Vagina (tissue), 2 donors: ENCODE measurements around the gene RXFP1. TPM values are rescaled to one million over a fixed set of nuclear protein-coding genes. Genes with fewer than 3 reads are reported as not detected.

Experiments used
- DNase-seq, 2 donors: peaks; one replicate each; pipeline ENCODE4 v3.0.0-alpha.2; 2017; ENCODE audit errors: extremely low spot score in 2 of 2
- H3K27ac ChIP-seq: fragments of 200-600 bp; sonication (generic); one replicate; pipeline ENCODE4 v1.5.1; 2019
- H3K27me3 ChIP-seq: fragments of 200-600 bp; sonication (generic); one replicate; pipeline ENCODE4 v1.5.1; 2019
- H3K36me3 ChIP-seq, 2 donors: fragments of 200-600 bp; sonication (generic); one replicate each; pipeline ENCODE4 v1.5.1; 2017 to 2019
- H3K4me1 ChIP-seq: fragments of 200-600 bp; sonication (generic); one replicate; pipeline ENCODE4 v1.5.1; 2019
- H3K4me3 ChIP-seq, 2 donors: fragments of 200-600 bp; sonication (generic); 1 replicate in 1 of 2; 2 replicates in 1 of 2; pipeline ENCODE4 v1.5.1; 2016 to 2019
- H3K9me3 ChIP-seq: fragments of 200-600 bp; sonication (generic); one replicate; pipeline ENCODE4 v1.5.1; 2019
- POLR2A ChIP-seq, 2 donors: fragments of 450-650 bp; IDR thresholded peaks; one replicate each; pipeline ENCODE4 v1.6.1; 2017; ENCODE audit warnings: antibody characterized with exemption in 2 of 2, mild to moderate bottlenecking in 2 of 2, moderate library complexity in 2 of 2
- POLR2AphosphoS5 ChIP-seq, 2 donors: sonication (generic); formaldehyde crosslinking; IDR thresholded peaks; one replicate each; pipeline ENCODE4 v1.9.0; 2017; ENCODE audit warnings: antibody characterized with exemption in 2 of 2, mild to moderate bottlenecking in 2 of 2, low read depth in 1 of 2; ENCODE audit not compliant: insufficient read depth in 1 of 2
- intact Hi-C: fragments of 100-400 bp; cut with DNase I; formaldehyde crosslinking; loops from one replicate; pipeline ENCODE4 v1.15.1; 2023
- total RNA-seq: library from RNA; depleted of rRNA; stranded (reverse); fragments of >200 nt; gene quantifications from one replicate; pipeline ENCODE4 v1.2.3, GENCODE V29; 2016
- TF ChIP-seq, protein P1 (sequence below), 3 experiments: fragments of 450-650 bp in 2 of 3; fragments of 200-600 bp in 1 of 3; sonication (generic) in 1 of 3; IDR thresholded peaks; one replicate each; pipeline ENCODE4 v1.5.1; 2017 to 2019; ENCODE audit warnings: antibody characterized with exemption in 3 of 3, mild to moderate bottlenecking in 2 of 3, moderate library complexity in 2 of 3

The RXFP1 gene
- total RNA-seq, 1 donor from 2014 or later: 1.5 TPM

DNA sequence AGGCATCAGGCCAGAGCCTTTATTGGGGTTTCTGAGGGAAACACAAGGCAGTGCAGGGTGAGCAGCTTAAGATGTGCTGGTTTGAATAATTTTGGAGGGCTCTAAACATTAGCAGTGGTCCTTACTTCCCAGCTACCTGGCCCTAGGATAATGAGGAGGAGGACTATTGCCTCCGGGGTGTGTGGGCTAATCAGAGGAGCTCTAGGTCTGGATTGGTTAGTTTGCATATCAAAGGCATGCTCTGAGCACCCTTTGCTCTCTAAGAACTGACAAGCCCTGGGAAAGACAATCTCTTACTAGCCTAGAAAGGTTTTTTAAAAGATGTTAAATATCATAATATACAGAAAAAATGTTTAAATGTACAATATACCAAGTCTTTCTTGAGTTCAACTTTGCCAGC is 58.4 kb downstream of the RXFP1 start:
- H3K9me3 ChIP-seq: no peaks in the 10 kb centered on the region
- H3K36me3 ChIP-seq: no peaks in the 10 kb centered on the region
- intact Hi-C loops: no loop called here
- H3K27ac ChIP-seq: no peak overlapping the region
- DNase-seq: no peak
- H3K4me3 ChIP-seq: no peak overlapping the region
- H3K27me3 ChIP-seq: no peaks in the 10 kb centered on the region
- H3K4me1 ChIP-seq: no peaks in the 10 kb centered on the region
- TF ChIP-seq POLR2AphosphoS5 (IDR thresholded peaks at IDR 0.05; ENCODE audit: insufficient read depth in 1 of 2, low read depth in 1 of 2) (no peak), POLR2A (IDR thresholded peaks at IDR 0.05) (no peak)
- TF ChIP-seq, protein P1, sequence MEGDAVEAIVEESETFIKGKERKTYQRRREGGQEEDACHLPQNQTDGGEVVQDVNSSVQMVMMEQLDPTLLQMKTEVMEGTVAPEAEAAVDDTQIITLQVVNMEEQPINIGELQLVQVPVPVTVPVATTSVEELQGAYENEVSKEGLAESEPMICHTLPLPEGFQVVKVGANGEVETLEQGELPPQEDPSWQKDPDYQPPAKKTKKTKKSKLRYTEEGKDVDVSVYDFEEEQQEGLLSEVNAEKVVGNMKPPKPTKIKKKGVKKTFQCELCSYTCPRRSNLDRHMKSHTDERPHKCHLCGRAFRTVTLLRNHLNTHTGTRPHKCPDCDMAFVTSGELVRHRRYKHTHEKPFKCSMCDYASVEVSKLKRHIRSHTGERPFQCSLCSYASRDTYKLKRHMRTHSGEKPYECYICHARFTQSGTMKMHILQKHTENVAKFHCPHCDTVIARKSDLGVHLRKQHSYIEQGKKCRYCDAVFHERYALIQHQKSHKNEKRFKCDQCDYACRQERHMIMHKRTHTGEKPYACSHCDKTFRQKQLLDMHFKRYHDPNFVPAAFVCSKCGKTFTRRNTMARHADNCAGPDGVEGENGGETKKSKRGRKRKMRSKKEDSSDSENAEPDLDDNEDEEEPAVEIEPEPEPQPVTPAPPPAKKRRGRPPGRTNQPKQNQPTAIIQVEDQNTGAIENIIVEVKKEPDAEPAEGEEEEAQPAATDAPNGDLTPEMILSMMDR (IDR thresholded peaks at IDR 0.05): no peak

DNA sequence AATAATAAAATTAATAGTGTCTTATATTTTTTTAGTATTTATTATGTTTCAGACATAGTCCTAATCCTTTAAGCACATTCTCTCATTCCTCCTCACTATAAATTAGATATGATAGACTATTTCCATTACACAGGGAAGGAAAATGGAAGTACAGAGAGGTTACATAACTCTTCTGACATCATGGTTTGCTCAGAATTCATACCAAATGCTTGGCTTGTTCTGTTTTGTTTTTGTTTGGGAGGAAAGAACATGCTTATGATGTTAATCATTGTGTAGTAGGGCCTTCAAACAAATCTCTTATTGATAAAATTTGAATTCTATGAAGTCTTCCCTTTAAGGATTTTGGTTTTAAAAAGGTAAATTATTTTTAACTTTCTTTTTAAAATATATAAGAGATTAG is 59.5 kb downstream of the RXFP1 start:
- intact Hi-C loops: no loop called here
- DNase-seq: no peak
- Histone ChIP-seq H3K4me1 (no peaks in the 10 kb centered on the region), H3K27ac (no peak overlapping the region), H3K4me3 (no peak overlapping the region), H3K36me3 (no peaks in the 10 kb centered on the region), H3K27me3 (no peaks in the 10 kb centered on the region), H3K9me3 (no peaks in the 10 kb centered on the region)
- no peak for TF ChIP-seq POLR2A (IDR thresholded peaks at IDR 0.05)
- no peak for TF ChIP-seq POLR2AphosphoS5 (IDR thresholded peaks at IDR 0.05; ENCODE audit: insufficient read depth in 1 of 2, low read depth in 1 of 2)

DNA sequence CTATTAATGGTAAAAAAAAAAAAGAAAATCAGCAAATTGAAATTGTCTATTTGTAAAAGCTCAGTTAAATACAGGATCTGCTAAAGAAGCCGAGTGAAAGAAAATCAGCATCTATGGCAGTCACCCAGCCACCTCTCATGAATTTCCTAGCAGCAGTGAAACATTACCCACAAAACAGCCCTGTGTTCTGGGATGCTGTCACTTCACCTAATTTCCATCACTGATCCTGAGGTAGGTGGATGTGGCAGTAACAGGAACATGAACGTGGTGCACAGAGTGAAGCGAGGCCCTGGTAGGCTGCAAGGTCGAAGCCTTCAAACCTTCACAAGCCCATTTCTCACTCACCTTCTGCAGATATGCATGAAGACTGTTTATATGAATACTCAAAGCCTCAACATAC is 65.2 kb downstream of the RXFP1 start:
- H3K4me1 ChIP-seq: no peaks in the 10 kb centered on the region
- no peak for DNase-seq
- no peak overlapping the region for H3K4me3 ChIP-seq
- no peak for TF ChIP-seq POLR2A (IDR thresholded peaks at IDR 0.05)
- TF ChIP-seq, protein P1 (IDR thresholded peaks at IDR 0.05): no peak
- no peak for TF ChIP-seq POLR2AphosphoS5 (IDR thresholded peaks at IDR 0.05; ENCODE audit: insufficient read depth in 1 of 2, low read depth in 1 of 2)
- H3K9me3 ChIP-seq: no peaks in the 10 kb centered on the region
- H3K27me3 ChIP-seq: no peaks in the 10 kb centered on the region
- no peak overlapping the region for H3K27ac ChIP-seq
- no peaks in the 10 kb centered on the region for H3K36me3 ChIP-seq
- intact Hi-C loops: no loop called here

DNA sequence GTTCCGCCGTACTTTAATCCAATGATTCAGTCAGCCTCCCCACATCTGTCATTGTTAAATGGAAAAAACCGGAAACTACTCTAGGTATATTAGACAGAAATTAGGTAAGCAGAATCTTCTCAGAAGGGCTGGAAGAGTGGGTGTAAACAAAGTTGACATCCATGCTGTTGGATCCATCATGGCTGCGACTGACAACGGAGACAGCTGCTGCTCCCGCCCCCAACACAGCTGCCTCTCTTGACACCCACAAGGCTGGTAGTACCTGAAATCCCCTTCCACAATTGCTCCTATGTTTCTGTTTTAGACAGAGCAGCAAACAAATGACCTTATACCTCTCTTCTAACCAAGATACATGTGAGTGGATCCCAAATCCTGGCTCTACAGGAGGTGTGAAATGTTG is 66.6 kb downstream of the RXFP1 start:
- H3K9me3 ChIP-seq: no peaks in the 10 kb centered on the region
- no peaks in the 10 kb centered on the region for H3K36me3 ChIP-seq
- no peak for DNase-seq
- no peak overlapping the region for H3K27ac ChIP-seq
- TF ChIP-seq POLR2AphosphoS5 (IDR thresholded peaks at IDR 0.05; ENCODE audit: insufficient read depth in 1 of 2, low read depth in 1 of 2) (no peak), POLR2A (IDR thresholded peaks at IDR 0.05) (no peak)
- TF ChIP-seq, protein P1 (IDR thresholded peaks at IDR 0.05): no peak
- no peaks in the 10 kb centered on the region for H3K27me3 ChIP-seq
- intact Hi-C loops: no loop called here
- H3K4me1 ChIP-seq: no peaks in the 10 kb centered on the region
- no peak overlapping the region for H3K4me3 ChIP-seq

DNA sequence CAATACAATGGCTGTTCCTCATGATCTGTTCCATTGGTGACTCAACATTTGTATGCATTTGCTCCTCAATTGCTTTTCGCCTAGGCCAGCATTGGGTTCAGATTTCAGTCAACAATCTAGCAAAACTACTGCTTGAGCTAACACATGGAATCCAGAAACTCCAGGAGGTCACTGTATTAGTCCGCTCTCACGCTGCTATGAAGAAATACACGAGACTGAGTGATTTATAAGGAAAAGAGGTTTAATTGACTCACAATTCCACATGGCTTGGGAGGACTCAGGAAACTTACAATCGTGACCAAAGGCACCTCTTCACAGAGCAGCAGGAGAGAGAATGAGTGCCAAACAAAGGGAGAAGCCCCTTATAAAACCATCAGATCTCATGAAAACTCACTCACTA is 67.1 kb downstream of the RXFP1 start:
- Histone ChIP-seq H3K36me3 (no peaks in the 10 kb centered on the region), H3K27ac (no peak overlapping the region), H3K9me3 (no peaks in the 10 kb centered on the region), H3K4me1 (no peaks in the 10 kb centered on the region), H3K4me3 (no peak overlapping the region), H3K27me3 (no peaks in the 10 kb centered on the region)
- TF ChIP-seq POLR2AphosphoS5 (IDR thresholded peaks at IDR 0.05; ENCODE audit: insufficient read depth in 1 of 2, low read depth in 1 of 2) (no peak), POLR2A (IDR thresholded peaks at IDR 0.05) (no peak)
- TF ChIP-seq, protein P1 (IDR thresholded peaks at IDR 0.05): no peak
- no peak for DNase-seq
- intact Hi-C loops: no loop called here

DNA sequence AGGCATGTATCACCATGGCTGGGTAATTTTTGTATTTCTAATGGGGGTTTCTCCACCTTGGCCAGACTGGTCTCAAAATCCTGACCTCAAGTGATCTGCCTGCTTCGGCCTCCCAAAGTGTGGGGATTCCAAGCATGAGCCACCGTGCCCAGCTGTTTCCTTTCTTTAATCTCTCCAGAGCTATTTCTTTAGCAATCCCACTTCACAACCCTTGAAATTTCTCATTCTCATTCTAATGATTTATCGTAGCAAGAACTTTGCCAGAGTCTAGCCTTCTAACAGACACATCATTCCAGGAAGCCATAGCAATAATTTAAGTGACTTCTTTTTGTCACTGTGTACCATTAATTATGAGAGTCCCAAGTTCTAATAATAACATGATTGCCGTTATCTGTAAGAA is 68.6 kb downstream of the RXFP1 start:
- Histone ChIP-seq H3K9me3 (no peaks in the 10 kb centered on the region), H3K27ac (no peak overlapping the region), H3K36me3 (no peaks in the 10 kb centered on the region), H3K4me1 (no peaks in the 10 kb centered on the region), H3K4me3 (no peak overlapping the region), H3K27me3 (no peaks in the 10 kb centered on the region)
- intact Hi-C loops: no loop called here
- TF ChIP-seq POLR2AphosphoS5 (IDR thresholded peaks at IDR 0.05; ENCODE audit: insufficient read depth in 1 of 2, low read depth in 1 of 2) (no peak), POLR2A (IDR thresholded peaks at IDR 0.05) (no peak)
- TF ChIP-seq, protein P1 (IDR thresholded peaks at IDR 0.05): no peak
- DNase-seq: no peak
